GM18873 (cell line): ENCODE data around the gene CKS2.

Experiments
- ATAC-seq: cut with Tn5 transposase; IDR thresholded peaks from one replicate; pipeline ENCODE4 v1.9.1; 2021; ENCODE audit warnings: mild to moderate bottlenecking, moderate library complexity, moderate number of reproducible peaks; ENCODE audit not compliant: unreplicated experiment, low FRiP score

The CKS2 gene

GRCh38 chr9:89363311-89363670 lies 52.3 kb downstream of the CKS2 start:
- no peak for ATAC-seq

DNA sequence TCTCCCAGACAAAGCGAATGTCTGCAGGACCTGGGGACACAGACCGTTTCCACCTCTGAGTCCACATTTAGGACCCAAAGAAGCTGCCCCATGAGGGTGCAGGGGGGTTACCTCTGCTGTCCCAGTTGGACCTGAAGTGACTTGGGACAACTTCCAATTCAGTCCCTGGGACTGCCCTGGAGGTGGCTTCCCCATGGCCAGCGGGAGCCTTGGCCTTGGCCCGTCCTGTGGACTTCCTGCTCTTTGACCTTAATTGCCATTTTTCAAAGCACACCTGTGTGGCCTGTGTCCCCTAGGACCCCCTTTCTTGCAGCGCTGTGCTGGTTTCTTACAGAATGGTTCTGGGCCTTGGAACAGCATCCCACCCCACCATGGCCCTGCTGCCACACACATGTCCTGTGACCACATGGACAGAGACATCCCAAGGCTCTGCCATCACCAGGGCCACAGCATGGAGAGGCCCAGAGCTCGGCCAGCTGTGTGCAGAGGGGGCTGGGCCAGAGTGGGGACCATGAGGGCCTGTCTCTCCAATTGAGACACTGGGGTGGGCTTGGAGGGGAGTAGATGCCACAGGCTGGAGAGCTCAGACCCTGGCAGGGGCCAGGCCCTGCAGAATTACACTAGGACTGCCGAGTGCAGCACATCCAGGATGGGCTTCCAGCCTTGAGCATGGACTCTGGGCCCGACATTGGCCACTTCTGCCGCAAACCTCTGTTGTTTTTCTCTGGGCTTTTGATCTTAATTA lies 53.1 kb downstream of the CKS2 start:
- ATAC-seq, result no peak

GRCh38 chr9:89364666-89365531 lies 53.9 kb downstream of the CKS2 start:
- ATAC-seq, result no peak

DNA sequence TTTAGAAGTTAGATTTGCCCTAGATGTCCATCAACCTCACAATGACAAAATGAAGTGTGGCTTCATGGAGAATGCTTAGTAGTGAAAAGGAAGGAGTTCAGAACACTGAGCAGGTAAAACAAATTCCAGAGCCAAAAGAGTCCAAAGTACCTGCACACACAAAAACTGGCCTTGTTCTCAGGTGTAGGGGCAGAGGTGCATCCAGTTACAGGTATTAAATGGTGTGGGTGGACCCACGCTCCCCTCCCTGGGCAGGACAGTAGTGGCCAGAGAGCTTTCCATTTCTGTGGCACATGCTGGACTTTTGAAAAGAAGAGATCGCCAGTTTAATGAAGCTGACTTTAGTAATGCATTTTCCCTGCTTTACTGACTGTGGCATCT lies 54.5 kb downstream of the CKS2 start:
- no peak for ATAC-seq
